ENCODE data around the gene USP25.

USP25 gene
- total RNA-seq: 125 to 144 (median 139) reads per million in 3 donors

GRCh38 chr21:15729674-15730483 is at the start of gene USP25:
USP25 (plus strand) TSS chr21:15729982; CDS start chr21:15730394, 412 bp downstream.
- no peaks in the 10 kb centered on the region for H3K36me3 ChIP-seq (ENCODE audit: control insufficient read depth, insufficient read depth, low read length)
- H3K4me1 ChIP-seq (ENCODE audit: control insufficient read depth, insufficient read depth, low read length, poor library complexity, severe bottlenecking): peaks cover 17% of the 10 kb centered on the region
- H3K4me3 ChIP-seq (ENCODE audit: insufficient read depth, low read depth, low read length, poor library complexity, severe bottlenecking): peak within 1 kb of the TSS; percentile 79
- peak; percentile 85 for DNase-seq
- H3K27me3 ChIP-seq (replicated peaks; ENCODE audit: control insufficient read depth, insufficient read depth, low read length, poor library complexity, severe bottlenecking): no peaks in the 10 kb centered on the region
- H3K27ac ChIP-seq (ENCODE audit: insufficient read depth, low read length, poor library complexity, severe bottlenecking): peak within 1 kb of the TSS; percentile 76
- no peaks in the 10 kb centered on the region for H3K9me3 ChIP-seq (ENCODE audit: control insufficient read depth, low read length)

- no peak for DNase-seq
- Histone ChIP-seq H3K9me3 (ENCODE audit: control insufficient read depth, low read length) (no peaks in the 10 kb centered on the region), H3K4me3 (ENCODE audit: insufficient read depth, low read depth, low read length, poor library complexity, severe bottlenecking) (no peak overlapping the region), H3K36me3 (ENCODE audit: control insufficient read depth, insufficient read depth, low read length) (no peaks in the 10 kb centered on the region), H3K27ac (ENCODE audit: insufficient read depth, low read length, poor library complexity, severe bottlenecking) (no peak overlapping the region), H3K27me3 (replicated peaks; ENCODE audit: control insufficient read depth, insufficient read depth, low read length, poor library complexity, severe bottlenecking) (no peaks in the 10 kb centered on the region), H3K4me1 (ENCODE audit: control insufficient read depth, insufficient read depth, low read length, poor library complexity, severe bottlenecking) (no peaks in the 10 kb centered on the region)
Observed at GRCh38 chr21:15682186-15682895, 47.4 kb upstream of the USP25 start.

- no peak overlapping the region for H3K27ac ChIP-seq (ENCODE audit: insufficient read depth, low read length, poor library complexity, severe bottlenecking)
- H3K36me3 ChIP-seq (ENCODE audit: control insufficient read depth, insufficient read depth, low read length): no peaks in the 10 kb centered on the region
- H3K9me3 ChIP-seq (ENCODE audit: control insufficient read depth, low read length): no peaks in the 10 kb centered on the region
- DNase-seq: no peak
- H3K27me3 ChIP-seq (replicated peaks; ENCODE audit: control insufficient read depth, insufficient read depth, low read length, poor library complexity, severe bottlenecking): no peaks in the 10 kb centered on the region
- H3K4me3 ChIP-seq (ENCODE audit: insufficient read depth, low read depth, low read length, poor library complexity, severe bottlenecking): no peak overlapping the region
- no peaks in the 10 kb centered on the region for H3K4me1 ChIP-seq (ENCODE audit: control insufficient read depth, insufficient read depth, low read length, poor library complexity, severe bottlenecking)
Observed at GRCh38 chr21:15682977-15683376, 46.8 kb upstream of the USP25 start.

GRCh38 chr21:15686506-15686905 is 43.3 kb upstream of the USP25 start:
- Histone ChIP-seq H3K27ac (ENCODE audit: insufficient read depth, low read length, poor library complexity, severe bottlenecking) (no peak overlapping the region), H3K36me3 (ENCODE audit: control insufficient read depth, insufficient read depth, low read length) (no peaks in the 10 kb centered on the region), H3K4me1 (ENCODE audit: control insufficient read depth, insufficient read depth, low read length, poor library complexity, severe bottlenecking) (no peaks in the 10 kb centered on the region), H3K4me3 (ENCODE audit: insufficient read depth, low read depth, low read length, poor library complexity, severe bottlenecking) (no peak overlapping the region), H3K27me3 (replicated peaks; ENCODE audit: control insufficient read depth, insufficient read depth, low read length, poor library complexity, severe bottlenecking) (no peaks in the 10 kb centered on the region), H3K9me3 (ENCODE audit: control insufficient read depth, low read length) (no peaks in the 10 kb centered on the region)
- DNase-seq: no peak

- no peaks in the 10 kb centered on the region for H3K27me3 ChIP-seq (replicated peaks; ENCODE audit: control insufficient read depth, insufficient read depth, low read length, poor library complexity, severe bottlenecking)
- H3K4me3 ChIP-seq (ENCODE audit: insufficient read depth, low read depth, low read length, poor library complexity, severe bottlenecking): no peak overlapping the region
- no peaks in the 10 kb centered on the region for H3K9me3 ChIP-seq (ENCODE audit: control insufficient read depth, low read length)
- H3K27ac ChIP-seq (ENCODE audit: insufficient read depth, low read length, poor library complexity, severe bottlenecking): no peak overlapping the region
- H3K4me1 ChIP-seq (ENCODE audit: control insufficient read depth, insufficient read depth, low read length, poor library complexity, severe bottlenecking): no peaks in the 10 kb centered on the region
- DNase-seq: no peak
- no peaks in the 10 kb centered on the region for H3K36me3 ChIP-seq (ENCODE audit: control insufficient read depth, insufficient read depth, low read length)
Observed at GRCh38 chr21:15687208-15687607, 42.6 kb upstream of the USP25 start.

GRCh38 chr21:15688016-15688415 is 41.8 kb upstream of the USP25 start:
- Histone ChIP-seq H3K27ac (ENCODE audit: insufficient read depth, low read length, poor library complexity, severe bottlenecking) (no peak overlapping the region), H3K4me1 (ENCODE audit: control insufficient read depth, insufficient read depth, low read length, poor library complexity, severe bottlenecking) (no peaks in the 10 kb centered on the region), H3K4me3 (ENCODE audit: insufficient read depth, low read depth, low read length, poor library complexity, severe bottlenecking) (no peak overlapping the region), H3K36me3 (ENCODE audit: control insufficient read depth, insufficient read depth, low read length) (no peaks in the 10 kb centered on the region), H3K27me3 (replicated peaks; ENCODE audit: control insufficient read depth, insufficient read depth, low read length, poor library complexity, severe bottlenecking) (no peaks in the 10 kb centered on the region), H3K9me3 (ENCODE audit: control insufficient read depth, low read length) (no peaks in the 10 kb centered on the region)
- no peak for DNase-seq

GRCh38 chr21:15688809-15689208 is 41.0 kb upstream of the USP25 start:
- Histone ChIP-seq H3K9me3 (ENCODE audit: control insufficient read depth, low read length) (no peaks in the 10 kb centered on the region), H3K27ac (ENCODE audit: insufficient read depth, low read length, poor library complexity, severe bottlenecking) (no peak overlapping the region), H3K4me1 (ENCODE audit: control insufficient read depth, insufficient read depth, low read length, poor library complexity, severe bottlenecking) (no peaks in the 10 kb centered on the region), H3K4me3 (ENCODE audit: insufficient read depth, low read depth, low read length, poor library complexity, severe bottlenecking) (no peak overlapping the region), H3K36me3 (ENCODE audit: control insufficient read depth, insufficient read depth, low read length) (no peaks in the 10 kb centered on the region), H3K27me3 (replicated peaks; ENCODE audit: control insufficient read depth, insufficient read depth, low read length, poor library complexity, severe bottlenecking) (no peaks in the 10 kb centered on the region)
- no peak for DNase-seq

GRCh38 chr21:15692711-15693110 is 37.1 kb upstream of the USP25 start:
- no peak overlapping the region for H3K27ac ChIP-seq (ENCODE audit: insufficient read depth, low read length, poor library complexity, severe bottlenecking)
- no peaks in the 10 kb centered on the region for H3K36me3 ChIP-seq (ENCODE audit: control insufficient read depth, insufficient read depth, low read length)
- no peaks in the 10 kb centered on the region for H3K4me1 ChIP-seq (ENCODE audit: control insufficient read depth, insufficient read depth, low read length, poor library complexity, severe bottlenecking)
- no peak overlapping the region for H3K4me3 ChIP-seq (ENCODE audit: insufficient read depth, low read depth, low read length, poor library complexity, severe bottlenecking)
- DNase-seq: no peak
- no peaks in the 10 kb centered on the region for H3K9me3 ChIP-seq (ENCODE audit: control insufficient read depth, low read length)
- H3K27me3 ChIP-seq (replicated peaks; ENCODE audit: control insufficient read depth, insufficient read depth, low read length, poor library complexity, severe bottlenecking): no peaks in the 10 kb centered on the region

GRCh38 chr21:15695241-15695640 is 34.5 kb upstream of the USP25 start:
- Histone ChIP-seq H3K36me3 (ENCODE audit: control insufficient read depth, insufficient read depth, low read length) (no peaks in the 10 kb centered on the region), H3K27me3 (replicated peaks; ENCODE audit: control insufficient read depth, insufficient read depth, low read length, poor library complexity, severe bottlenecking) (no peaks in the 10 kb centered on the region), H3K27ac (ENCODE audit: insufficient read depth, low read length, poor library complexity, severe bottlenecking) (no peak overlapping the region), H3K4me1 (ENCODE audit: control insufficient read depth, insufficient read depth, low read length, poor library complexity, severe bottlenecking) (no peaks in the 10 kb centered on the region), H3K9me3 (ENCODE audit: control insufficient read depth, low read length) (no peaks in the 10 kb centered on the region), H3K4me3 (ENCODE audit: insufficient read depth, low read depth, low read length, poor library complexity, severe bottlenecking) (no peak overlapping the region)
- DNase-seq: no peak

GRCh38 chr21:15701830-15702229 is 28.0 kb upstream of the USP25 start:
- H3K4me3 ChIP-seq (ENCODE audit: insufficient read depth, low read depth, low read length, poor library complexity, severe bottlenecking): no peak overlapping the region
- H3K27ac ChIP-seq (ENCODE audit: insufficient read depth, low read length, poor library complexity, severe bottlenecking): no peak overlapping the region
- no peaks in the 10 kb centered on the region for H3K36me3 ChIP-seq (ENCODE audit: control insufficient read depth, insufficient read depth, low read length)
- DNase-seq: no peak
- H3K4me1 ChIP-seq (ENCODE audit: control insufficient read depth, insufficient read depth, low read length, poor library complexity, severe bottlenecking): no peaks in the 10 kb centered on the region
- no peaks in the 10 kb centered on the region for H3K9me3 ChIP-seq (ENCODE audit: control insufficient read depth, low read length)
- H3K27me3 ChIP-seq (replicated peaks; ENCODE audit: control insufficient read depth, insufficient read depth, low read length, poor library complexity, severe bottlenecking): no peaks in the 10 kb centered on the region

Measured in effector memory CD4-positive, alpha-beta T cell (primary cell).